ENCODE measurements around the gene TRAF3IP1.
"Not testable (repeated sequence)": the region's sequence is repeated elsewhere in the genome, so short reads cannot be mapped to it uniquely, and the experiment has no call there.

The TRAF3IP1 gene

GRCh38 chr2:238351315-238351714 is 31.0 kb downstream of the TRAF3IP1 start:
- Histone ChIP-seq H3K4me1 (ENCODE audit: control insufficient read depth, low read depth, low read length) (no peaks in the 10 kb centered on the region), H3K9ac (ENCODE audit: low read length) (no peak overlapping the region), H3K27ac (ENCODE audit: low read length) (no peak overlapping the region), H3K4me3 (ENCODE audit: low read length) (no peak overlapping the region), H3K36me3 (ENCODE audit: control insufficient read depth, low read depth, low read length) (peaks cover 9% of the 10 kb centered on the region), H3K27me3 (ENCODE audit: control insufficient read depth, insufficient read depth, low read length) (no peaks in the 10 kb centered on the region), H3K9me3 (ENCODE audit: control insufficient read depth, low read depth, low read length) (no peaks in the 10 kb centered on the region)

GRCh38 chr2:238352361-238352760 is 32.0 kb downstream of the TRAF3IP1 start:
- H3K9me3 ChIP-seq (ENCODE audit: control insufficient read depth, low read depth, low read length) = no peaks in the 10 kb centered on the region
- no peak overlapping the region for H3K9ac ChIP-seq (ENCODE audit: low read length)
- H3K27ac ChIP-seq (ENCODE audit: low read length) = no peak overlapping the region
- no peaks in the 10 kb centered on the region for H3K4me1 ChIP-seq (ENCODE audit: control insufficient read depth, low read depth, low read length)
- H3K4me3 ChIP-seq (ENCODE audit: low read length) = no peak overlapping the region
- no peaks in the 10 kb centered on the region for H3K27me3 ChIP-seq (ENCODE audit: control insufficient read depth, insufficient read depth, low read length)
- peaks cover 9% of the 10 kb centered on the region for H3K36me3 ChIP-seq (ENCODE audit: control insufficient read depth, low read depth, low read length)

- Histone ChIP-seq H3K27me3 (ENCODE audit: control insufficient read depth, insufficient read depth, low read length) (no peaks in the 10 kb centered on the region), H3K27ac (ENCODE audit: low read length) (no peak overlapping the region), H3K4me1 (ENCODE audit: control insufficient read depth, low read depth, low read length) (no peaks in the 10 kb centered on the region), H3K9me3 (ENCODE audit: control insufficient read depth, low read depth, low read length) (no peaks in the 10 kb centered on the region), H3K9ac (ENCODE audit: low read length) (no peak overlapping the region), H3K36me3 (ENCODE audit: control insufficient read depth, low read depth, low read length) (no peaks in the 10 kb centered on the region), H3K4me3 (ENCODE audit: low read length) (no peak overlapping the region)
Observed at GRCh38 chr2:238358769-238359168, 38.5 kb downstream of the TRAF3IP1 start.

- Histone ChIP-seq H3K4me3 (ENCODE audit: low read length) (no peak overlapping the region), H3K4me1 (ENCODE audit: control insufficient read depth, low read depth, low read length) (no peaks in the 10 kb centered on the region), H3K9me3 (ENCODE audit: control insufficient read depth, low read depth, low read length) (no peaks in the 10 kb centered on the region), H3K9ac (ENCODE audit: low read length) (no peak overlapping the region), H3K27ac (ENCODE audit: low read length) (no peak overlapping the region), H3K36me3 (ENCODE audit: control insufficient read depth, low read depth, low read length) (no peaks in the 10 kb centered on the region), H3K27me3 (ENCODE audit: control insufficient read depth, insufficient read depth, low read length) (no peaks in the 10 kb centered on the region)
Observed at GRCh38 chr2:238359403-238359802, 39.1 kb downstream of the TRAF3IP1 start.

GRCh38 chr2:238361877-238362276 is 41.6 kb downstream of the TRAF3IP1 start:
- H3K9ac ChIP-seq (ENCODE audit: low read length) = no peak overlapping the region
- no peak overlapping the region for H3K27ac ChIP-seq (ENCODE audit: low read length)
- no peaks in the 10 kb centered on the region for H3K36me3 ChIP-seq (ENCODE audit: control insufficient read depth, low read depth, low read length)
- no peak overlapping the region for H3K4me3 ChIP-seq (ENCODE audit: low read length)
- no peaks in the 10 kb centered on the region for H3K4me1 ChIP-seq (ENCODE audit: control insufficient read depth, low read depth, low read length)
- H3K9me3 ChIP-seq (ENCODE audit: control insufficient read depth, low read depth, low read length) = no peaks in the 10 kb centered on the region
- no peaks in the 10 kb centered on the region for H3K27me3 ChIP-seq (ENCODE audit: control insufficient read depth, insufficient read depth, low read length)

- no peak overlapping the region for H3K27ac ChIP-seq (ENCODE audit: low read length)
- no peaks in the 10 kb centered on the region for H3K27me3 ChIP-seq (ENCODE audit: control insufficient read depth, insufficient read depth, low read length)
- no peaks in the 10 kb centered on the region for H3K4me1 ChIP-seq (ENCODE audit: control insufficient read depth, low read depth, low read length)
- H3K9me3 ChIP-seq (ENCODE audit: control insufficient read depth, low read depth, low read length) = no peaks in the 10 kb centered on the region
- no peak overlapping the region for H3K9ac ChIP-seq (ENCODE audit: low read length)
- no peak overlapping the region for H3K4me3 ChIP-seq (ENCODE audit: low read length)
- H3K36me3 ChIP-seq (ENCODE audit: control insufficient read depth, low read depth, low read length) = no peaks in the 10 kb centered on the region
Observed at GRCh38 chr2:238362626-238363025, 42.3 kb downstream of the TRAF3IP1 start.

GRCh38 chr2:238369591-238370040 is 49.3 kb downstream of the TRAF3IP1 start:
- Histone ChIP-seq H3K9ac (ENCODE audit: low read length) (no peak overlapping the region), H3K27me3 (ENCODE audit: control insufficient read depth, insufficient read depth, low read length) (no peaks in the 10 kb centered on the region), H3K4me3 (ENCODE audit: low read length) (no peak overlapping the region), H3K36me3 (ENCODE audit: control insufficient read depth, low read depth, low read length) (no peaks in the 10 kb centered on the region), H3K27ac (ENCODE audit: low read length) (no peak overlapping the region), H3K4me1 (ENCODE audit: control insufficient read depth, low read depth, low read length) (no peaks in the 10 kb centered on the region), H3K9me3 (ENCODE audit: control insufficient read depth, low read depth, low read length) (no peaks in the 10 kb centered on the region)

- H3K27ac ChIP-seq (ENCODE audit: low read length) = no peak overlapping the region
Observed at GRCh38 chr2:238370094-238370822, 49.9 kb downstream of the TRAF3IP1 start.

GRCh38 chr2:238370823-238371372 is 50.6 kb downstream of the TRAF3IP1 start:
- Histone ChIP-seq H3K9ac (ENCODE audit: low read length) (no peak overlapping the region), H3K27ac (ENCODE audit: low read length) (no peak overlapping the region), H3K36me3 (ENCODE audit: control insufficient read depth, low read depth, low read length) (no peaks in the 10 kb centered on the region), H3K4me1 (ENCODE audit: control insufficient read depth, low read depth, low read length) (no peaks in the 10 kb centered on the region), H3K4me3 (ENCODE audit: low read length) (no peak overlapping the region), H3K9me3 (ENCODE audit: control insufficient read depth, low read depth, low read length) (no peaks in the 10 kb centered on the region), H3K27me3 (ENCODE audit: control insufficient read depth, insufficient read depth, low read length) (no peaks in the 10 kb centered on the region)

More at GRCh38 chr2:238370094-238370822, 49.9 kb downstream of the TRAF3IP1 start:
- H3K9me3 ChIP-seq (ENCODE audit: control insufficient read depth, low read depth, low read length) = no peaks in the 10 kb centered on the region
- no peaks in the 10 kb centered on the region for H3K4me1 ChIP-seq (ENCODE audit: control insufficient read depth, low read depth, low read length)
- no peak overlapping the region for H3K9ac ChIP-seq (ENCODE audit: low read length)
- no peaks in the 10 kb centered on the region for H3K36me3 ChIP-seq (ENCODE audit: control insufficient read depth, low read depth, low read length)
- H3K27me3 ChIP-seq (ENCODE audit: control insufficient read depth, insufficient read depth, low read length) = no peaks in the 10 kb centered on the region
- no peak overlapping the region for H3K4me3 ChIP-seq (ENCODE audit: low read length)

GRCh38 chr2:238372277-238372676 is 52.0 kb downstream of the TRAF3IP1 start:
- not testable (repeated sequence) for H3K9ac ChIP-seq (ENCODE audit: low read length); H3K36me3 ChIP-seq (ENCODE audit: control insufficient read depth, low read depth, low read length); H3K9me3 ChIP-seq (ENCODE audit: control insufficient read depth, low read depth, low read length); H3K27ac ChIP-seq (ENCODE audit: low read length); H3K4me3 ChIP-seq (ENCODE audit: low read length); H3K27me3 ChIP-seq (ENCODE audit: control insufficient read depth, insufficient read depth, low read length); H3K4me1 ChIP-seq (ENCODE audit: control insufficient read depth, low read depth, low read length)

- Histone ChIP-seq H3K9me3 (ENCODE audit: control insufficient read depth, low read depth, low read length) (no peaks in the 10 kb centered on the region), H3K36me3 (ENCODE audit: control insufficient read depth, low read depth, low read length) (no peaks in the 10 kb centered on the region), H3K27me3 (ENCODE audit: control insufficient read depth, insufficient read depth, low read length) (no peaks in the 10 kb centered on the region), H3K27ac (ENCODE audit: low read length) (no peak overlapping the region), H3K4me3 (ENCODE audit: low read length) (no peak overlapping the region), H3K4me1 (ENCODE audit: control insufficient read depth, low read depth, low read length) (peaks cover 12% of the 10 kb centered on the region), H3K9ac (ENCODE audit: low read length) (no peak overlapping the region)
Observed at GRCh38 chr2:238376884-238377391, 56.6 kb downstream of the TRAF3IP1 start.
